Stimulated activated CD4-positive, alpha-beta T cell treated with anti-CD3 and anti-CD28 coated beads, Interleukin-2, amount 100 ng/mL, for 24 hours (primary cell): Measurements from ENCODE around the gene C2CD5.
"Not testable (repeated sequence)": the region's sequence is repeated elsewhere in the genome, so short reads cannot be mapped to it uniquely, and the experiment has no call there.

Experiments
- DNase-seq, 2 donors: peaks; one replicate each; pipeline ENCODE4 v3.0.0-alpha.2; 2020

C2CD5 gene, protein sequence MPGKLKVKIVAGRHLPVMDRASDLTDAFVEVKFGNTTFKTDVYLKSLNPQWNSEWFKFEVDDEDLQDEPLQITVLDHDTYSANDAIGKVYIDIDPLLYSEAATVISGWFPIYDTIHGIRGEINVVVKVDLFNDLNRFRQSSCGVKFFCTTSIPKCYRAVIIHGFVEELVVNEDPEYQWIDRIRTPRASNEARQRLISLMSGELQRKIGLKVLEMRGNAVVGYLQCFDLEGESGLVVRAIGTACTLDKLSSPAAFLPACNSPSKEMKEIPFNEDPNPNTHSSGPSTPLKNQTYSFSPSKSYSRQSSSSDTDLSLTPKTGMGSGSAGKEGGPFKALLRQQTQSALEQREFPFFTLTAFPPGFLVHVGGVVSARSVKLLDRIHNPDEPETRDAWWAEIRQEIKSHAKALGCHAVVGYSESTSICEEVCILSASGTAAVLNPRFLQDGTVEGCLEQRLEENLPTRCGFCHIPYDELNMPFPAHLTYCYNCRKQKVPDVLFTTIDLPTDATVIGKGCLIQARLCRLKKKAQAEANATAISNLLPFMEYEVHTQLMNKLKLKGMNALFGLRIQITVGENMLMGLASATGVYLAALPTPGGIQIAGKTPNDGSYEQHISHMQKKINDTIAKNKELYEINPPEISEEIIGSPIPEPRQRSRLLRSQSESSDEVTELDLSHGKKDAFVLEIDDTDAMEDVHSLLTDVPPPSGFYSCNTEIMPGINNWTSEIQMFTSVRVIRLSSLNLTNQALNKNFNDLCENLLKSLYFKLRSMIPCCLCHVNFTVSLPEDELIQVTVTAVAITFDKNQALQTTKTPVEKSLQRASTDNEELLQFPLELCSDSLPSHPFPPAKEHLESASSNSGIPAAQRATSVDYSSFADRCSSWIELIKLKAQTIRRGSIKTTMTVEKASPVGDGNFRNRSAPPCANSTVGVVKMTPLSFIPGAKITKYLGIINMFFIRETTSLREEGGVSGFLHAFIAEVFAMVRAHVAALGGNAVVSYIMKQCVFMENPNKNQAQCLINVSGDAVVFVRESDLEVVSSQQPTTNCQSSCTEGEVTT

DNA sequence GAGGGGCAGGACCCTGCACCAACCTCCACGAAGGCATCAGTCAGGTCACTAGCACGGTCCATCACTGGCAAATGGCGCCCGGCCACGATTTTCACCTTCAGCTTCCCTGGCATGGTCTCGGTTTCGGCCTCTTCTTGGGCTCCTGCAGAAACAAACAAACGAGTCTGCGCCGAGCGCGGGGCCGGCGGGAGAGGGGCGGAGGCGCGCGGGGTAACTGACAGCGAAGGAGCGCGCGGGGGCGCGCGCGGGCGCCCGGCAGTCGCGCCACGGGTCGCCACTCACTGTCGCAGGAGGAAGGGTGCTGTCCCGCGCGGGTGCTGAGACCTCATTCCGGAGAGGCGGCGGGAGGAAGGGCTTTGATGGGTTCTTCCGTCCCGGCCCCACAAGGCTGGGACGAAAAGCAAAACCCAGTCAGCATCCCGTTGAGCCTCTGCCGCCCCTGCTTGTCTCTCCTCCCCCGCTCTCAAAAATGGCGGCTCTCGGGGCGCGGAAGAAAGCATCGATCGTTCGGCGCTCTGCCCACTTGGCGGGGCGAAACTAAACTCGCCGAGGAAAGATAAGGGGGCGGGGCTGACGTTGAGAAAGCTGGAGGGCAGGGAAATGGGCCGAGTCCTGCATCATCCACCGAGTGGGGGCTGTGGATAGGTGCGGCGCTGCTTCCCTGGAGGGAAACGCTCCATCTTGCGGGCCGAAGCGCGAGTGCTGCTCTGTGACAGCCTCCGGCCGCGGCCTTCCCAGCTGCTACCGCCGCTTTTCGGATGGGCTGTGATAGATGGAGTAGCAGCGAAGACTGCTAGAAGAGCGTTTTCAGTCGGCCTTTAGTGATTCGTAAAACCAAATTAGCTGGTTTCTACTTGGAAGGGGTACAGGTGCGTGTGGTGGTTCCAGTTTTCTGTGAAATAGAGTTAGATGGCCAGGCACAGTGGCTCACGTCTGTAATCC, at the start of gene C2CD5:
TSS of gene C2CD5 (minus strand) at position 505 of the 942 bp plus-strand sequence. CDS start at position 113, 392 bp downstream.
- DNase-seq: peak; percentile 93 to 96

DNA sequence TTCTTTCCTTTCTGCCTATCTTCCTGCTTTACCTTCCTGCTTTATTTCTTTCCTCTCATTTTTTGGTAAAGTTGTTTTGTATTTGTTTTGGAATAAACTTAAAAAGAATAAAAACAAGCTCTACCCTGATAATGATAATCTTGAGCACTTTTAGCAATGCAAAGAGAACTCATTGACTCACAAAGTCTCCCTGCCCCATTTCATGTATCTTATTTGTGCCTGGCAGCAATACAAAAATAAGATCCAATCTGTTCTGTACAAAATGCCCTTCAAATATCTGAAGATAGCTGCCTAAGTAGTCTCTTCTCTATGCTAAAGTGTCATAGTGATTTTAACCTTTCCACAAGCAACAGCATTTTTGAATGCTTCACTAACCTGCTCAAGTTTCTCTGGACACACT, 49.5 kb upstream of the C2CD5 start:
- DNase-seq: no peak

DNA sequence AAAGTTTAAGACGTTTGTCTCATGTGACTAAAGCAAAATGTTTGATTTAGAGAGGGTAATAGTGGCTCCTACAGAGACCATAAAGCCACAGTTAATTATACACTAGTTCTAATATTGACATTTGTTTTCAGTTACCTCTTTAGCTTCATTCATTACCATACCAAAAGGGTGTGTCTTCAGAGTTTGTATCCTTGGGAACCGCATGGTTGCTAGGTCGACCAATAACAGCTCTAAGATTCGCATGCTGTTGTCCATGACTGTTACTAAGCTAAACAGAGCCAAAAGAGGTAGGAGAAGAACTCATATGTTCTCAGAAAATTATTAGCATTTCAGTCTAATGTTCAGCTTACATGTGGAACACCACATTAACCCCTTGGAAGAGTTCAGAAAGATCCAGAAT, 44.5 kb upstream of the C2CD5 start:
- DNase-seq: no peak

DNA sequence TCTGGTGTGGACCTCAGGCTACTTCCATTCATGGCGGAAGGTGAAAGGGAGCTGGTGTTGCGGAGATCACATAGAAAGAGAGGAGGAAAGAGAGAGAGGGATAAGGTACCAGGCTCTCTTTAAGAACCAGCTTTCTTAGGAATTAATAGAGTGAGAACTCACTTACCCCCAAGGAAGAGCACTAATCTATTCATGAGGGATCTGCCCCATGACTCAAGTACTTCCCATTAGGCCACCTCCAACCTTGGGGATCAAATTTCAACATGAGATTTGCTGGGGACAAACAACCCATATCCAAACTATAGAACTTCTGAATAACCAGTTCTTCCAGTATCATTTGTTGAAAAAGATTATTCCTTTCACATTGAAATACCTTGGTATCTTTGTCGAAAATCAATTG, 34.0 kb upstream of the C2CD5 start:
- DNase-seq: no peak

DNA sequence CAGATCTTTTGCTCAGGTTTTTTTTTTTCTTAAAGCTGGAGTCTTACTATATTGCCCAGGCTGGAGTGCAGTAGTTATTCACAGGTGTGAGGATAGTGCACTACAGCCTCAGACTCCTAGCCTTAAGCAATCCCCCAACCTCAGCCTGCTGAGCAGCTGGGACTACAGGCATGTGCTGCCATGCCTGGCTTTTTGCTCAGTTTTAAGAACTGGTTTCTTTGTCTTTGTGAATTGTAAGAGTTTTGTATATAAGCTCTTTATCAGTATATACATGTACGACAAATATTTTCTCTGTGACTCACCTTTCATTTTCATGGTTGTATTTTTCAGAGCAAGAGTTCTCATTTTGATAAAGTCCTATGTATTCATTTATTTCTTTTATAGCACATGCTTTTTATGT, 33.3 kb upstream of the C2CD5 start:
- DNase-seq: no peak

DNA sequence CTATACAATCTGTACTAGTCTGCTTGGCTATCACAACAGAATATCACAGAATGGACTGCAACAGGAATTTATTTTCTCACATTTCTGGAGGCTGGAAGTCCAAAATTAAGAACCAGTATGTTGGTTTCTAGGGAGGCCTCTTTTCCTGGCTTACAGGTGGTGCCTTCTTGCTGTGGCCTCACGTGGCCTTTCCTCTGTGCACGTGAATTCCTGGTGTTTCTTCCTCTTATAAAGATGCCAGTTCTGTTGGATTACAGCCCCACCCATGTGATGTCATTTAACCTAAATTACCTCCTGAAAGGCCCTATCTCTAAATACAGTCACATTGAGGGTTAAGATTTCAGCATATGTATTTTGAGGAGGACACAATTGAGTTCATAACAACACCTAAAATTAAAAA, 32.1 kb upstream of the C2CD5 start:
- no peak for DNase-seq

DNA sequence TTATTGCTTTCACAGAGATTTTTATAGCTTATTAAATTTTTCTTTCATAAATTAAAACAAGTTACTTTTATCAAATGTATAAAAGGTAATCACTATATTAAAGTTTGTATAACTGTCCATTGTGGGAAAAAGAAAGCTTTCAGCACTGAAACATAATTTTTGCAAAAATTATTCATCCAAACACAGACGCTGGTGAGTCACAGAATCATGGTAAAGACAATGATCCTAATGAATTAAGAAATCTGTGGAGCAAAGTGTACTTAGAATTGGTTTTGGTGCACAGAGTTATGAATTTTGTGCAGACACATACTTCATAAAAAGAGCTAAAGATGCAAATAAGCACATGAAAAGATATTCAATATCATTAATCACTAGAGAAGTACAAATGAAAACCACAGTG, 31.7 kb upstream of the C2CD5 start:
- DNase-seq: no peak

DNA sequence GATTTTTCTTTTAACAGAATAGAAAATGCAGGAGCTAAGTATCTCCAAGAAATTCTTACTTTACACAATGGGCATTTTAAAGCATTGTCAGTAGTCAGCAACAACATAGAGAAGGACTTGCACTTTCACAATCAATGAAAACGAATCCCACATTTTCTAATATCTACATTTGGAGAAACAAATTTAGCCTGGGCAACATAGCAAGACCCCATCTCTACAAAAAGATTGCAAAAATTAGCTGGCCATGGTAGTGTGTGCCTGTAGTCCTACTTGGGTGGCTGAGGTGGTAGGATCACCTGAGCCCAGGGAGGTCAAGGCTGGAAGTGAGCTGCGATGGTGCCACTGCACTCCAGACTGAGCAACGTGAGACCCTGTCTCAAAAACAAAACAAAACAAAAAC, 30.6 kb upstream of the C2CD5 start:
- no peak for DNase-seq

DNA sequence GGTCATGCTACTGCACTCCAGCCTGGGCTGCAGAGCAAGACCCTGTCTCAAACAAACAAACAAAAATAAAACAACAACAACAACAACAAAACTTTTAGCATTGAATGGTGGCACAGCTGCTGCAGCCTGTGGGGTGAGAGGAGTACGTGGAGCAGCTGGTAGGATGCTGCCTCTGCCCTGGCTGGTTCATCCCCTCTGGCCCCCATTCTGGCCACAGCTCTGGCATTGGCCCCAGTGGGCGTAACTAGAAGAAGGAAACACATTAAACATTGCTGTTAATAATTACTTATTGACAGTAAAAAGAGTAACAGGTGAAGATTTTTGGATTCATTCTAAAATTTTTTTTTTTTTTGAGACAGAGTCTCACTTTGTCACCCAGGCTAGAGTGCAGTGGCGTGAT, 28.8 kb upstream of the C2CD5 start:
- DNase-seq: no peak

DNA sequence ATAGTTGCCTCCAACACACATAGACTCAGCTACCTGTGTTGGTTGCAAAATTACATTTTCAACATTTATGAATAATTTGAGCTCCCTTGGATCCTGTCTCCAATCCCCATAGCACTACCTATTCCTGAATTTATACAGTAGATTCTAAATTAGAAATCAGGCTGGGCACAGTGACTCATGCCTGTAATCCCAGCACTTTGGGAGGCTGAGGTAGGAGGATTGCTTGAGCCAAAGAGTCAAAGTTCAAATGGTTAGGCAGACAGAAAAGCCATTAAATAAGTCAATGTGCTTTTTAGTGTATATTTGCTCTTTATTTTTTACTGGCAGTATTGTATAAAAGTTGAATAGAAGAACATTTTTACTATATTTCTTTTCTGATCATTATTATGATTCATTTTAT, 24.9 kb upstream of the C2CD5 start:
- DNase-seq: no peak

DNA sequence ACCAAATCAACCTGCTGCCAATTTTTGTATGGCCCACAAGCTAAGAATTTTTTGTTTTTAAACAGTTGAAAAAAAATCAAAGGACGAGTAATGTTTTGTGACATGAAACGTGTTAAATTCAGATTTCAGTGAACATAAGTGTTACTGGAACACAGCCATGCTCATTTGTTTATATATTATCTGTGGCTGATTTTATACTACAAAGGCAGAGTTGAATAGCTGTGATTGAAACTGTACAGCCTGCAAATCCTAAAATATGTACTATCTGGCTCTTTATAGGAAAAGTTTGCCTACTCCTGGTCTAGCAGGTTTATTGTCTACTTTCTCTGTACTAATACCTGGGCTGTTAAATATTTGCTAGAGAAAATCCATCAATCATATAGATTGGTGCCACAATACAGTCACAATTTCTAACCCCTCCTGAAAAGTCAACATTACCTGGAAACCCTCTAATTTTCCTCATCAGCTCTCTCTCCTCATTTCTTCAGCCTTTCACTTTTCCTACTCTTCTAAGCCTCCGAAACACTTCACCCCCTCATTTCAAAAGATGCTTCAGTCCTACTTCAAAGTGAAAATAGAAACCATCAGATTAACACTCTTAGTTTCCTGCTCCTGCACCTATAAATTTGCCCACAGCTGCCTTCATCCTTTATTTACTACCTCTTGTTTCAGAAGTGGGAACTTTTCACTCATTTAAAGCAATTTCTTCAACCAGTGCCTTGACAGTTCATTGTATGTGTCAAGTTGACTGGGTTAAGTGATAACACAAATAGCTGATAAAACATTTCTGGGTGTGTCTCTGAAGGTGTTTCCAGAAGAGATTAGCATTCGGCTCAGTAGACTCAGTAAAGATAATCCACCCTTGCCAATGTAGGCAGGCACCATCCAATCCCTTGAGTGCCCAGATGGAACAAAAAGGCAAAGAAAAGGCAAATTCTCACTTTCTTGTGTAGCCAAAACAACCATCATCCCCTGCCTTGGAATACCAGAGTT, 18.0 kb upstream of the C2CD5 start:
- no peak for DNase-seq

DNA sequence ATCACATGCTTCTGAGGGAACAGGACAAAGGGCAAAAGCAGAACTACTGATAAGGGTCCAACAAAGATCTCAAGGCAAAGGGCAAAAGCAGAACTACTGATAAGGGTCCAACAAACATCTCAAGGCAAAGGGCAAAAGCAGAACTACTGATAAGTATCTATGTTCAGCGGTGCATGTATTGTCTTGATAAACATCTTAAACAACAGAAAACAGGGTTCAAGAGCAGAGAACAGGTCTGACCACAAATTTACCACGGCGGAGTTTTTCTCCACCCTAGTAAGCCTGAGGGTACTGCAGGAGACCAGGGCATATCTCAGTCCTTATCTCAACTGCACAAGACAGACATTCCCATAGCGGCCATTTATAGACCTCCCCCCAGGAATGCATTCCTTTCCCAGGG, 10.4 kb upstream of the C2CD5 start:
- DNase-seq: not testable (repeated sequence)

DNA sequence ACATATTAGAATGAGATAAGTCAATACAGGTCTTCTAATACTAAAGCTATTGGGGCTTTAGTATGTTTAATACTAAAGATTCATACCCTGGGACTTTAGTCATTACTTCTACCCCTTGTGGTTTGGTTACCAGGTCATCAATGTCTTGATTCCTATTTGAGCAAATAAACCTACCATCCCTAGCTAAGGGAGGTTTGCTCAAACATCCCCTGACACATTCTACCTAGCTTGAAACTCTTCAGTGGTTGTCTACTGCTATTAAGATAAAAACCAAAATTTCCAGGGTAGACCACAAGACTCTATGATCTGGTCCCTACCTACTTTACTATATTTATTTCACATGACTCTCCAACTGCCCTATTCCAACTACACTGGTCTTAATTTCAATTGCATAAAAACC, 7.3 kb upstream of the C2CD5 start:
- no peak for DNase-seq

DNA sequence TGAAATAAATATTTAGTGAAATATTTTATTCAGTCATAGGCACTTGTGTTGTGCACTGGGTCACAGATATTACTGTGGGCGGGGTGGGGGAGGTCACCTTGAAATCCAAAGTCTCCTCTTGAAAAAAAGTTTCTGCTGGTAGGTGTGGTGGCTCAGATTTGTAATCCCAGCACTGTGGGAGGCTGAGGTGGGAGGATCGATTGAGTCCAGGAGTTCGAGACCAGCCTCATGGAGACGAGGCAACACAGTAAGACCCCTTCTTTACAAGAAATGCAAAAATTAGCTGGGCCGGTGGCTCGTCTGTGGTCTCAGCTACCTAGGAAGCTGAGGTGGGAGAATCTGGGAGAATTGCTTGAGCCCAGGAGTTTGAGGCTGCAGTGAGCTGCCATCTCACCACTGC, 913 bp upstream of the C2CD5 start:
- DNase-seq: no peak

DNA sequence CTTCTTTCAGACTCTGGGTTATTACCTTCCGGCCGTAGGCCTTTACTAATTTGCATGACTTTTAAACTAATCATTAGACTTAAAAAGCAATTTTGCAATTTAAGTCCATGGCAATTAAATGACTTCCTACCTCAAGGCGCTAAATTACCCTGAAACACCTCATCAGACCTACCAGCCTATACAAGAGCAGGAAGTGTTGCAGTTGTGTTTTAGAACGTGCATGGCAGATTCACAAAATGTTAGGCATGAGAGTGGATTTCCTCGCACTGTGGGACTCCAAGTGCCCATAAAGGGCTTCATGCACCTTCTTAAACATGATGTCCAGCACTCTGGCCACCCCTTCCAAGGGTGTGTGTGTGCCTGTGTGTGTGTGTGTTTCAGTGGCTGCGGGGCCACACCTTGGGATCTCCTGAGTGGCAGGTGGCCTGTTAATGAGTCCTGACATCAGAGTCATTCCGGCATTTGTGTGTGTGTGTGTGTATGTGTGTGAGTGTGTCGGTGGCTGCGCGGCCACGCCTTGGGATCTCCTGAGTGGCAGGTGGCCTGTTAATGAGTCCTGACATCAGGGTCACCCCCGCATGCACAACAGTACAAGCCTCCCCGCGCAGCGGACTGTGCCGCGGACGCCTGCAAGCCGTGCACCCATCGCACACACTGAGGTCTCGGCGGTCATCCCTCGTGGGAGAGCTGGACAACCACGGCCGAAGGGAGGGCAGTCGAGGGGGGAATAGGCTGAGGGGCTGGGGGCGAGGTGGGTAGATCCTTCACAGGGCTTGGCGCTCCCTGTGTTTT, 900 bp downstream of the C2CD5 start:
- DNase-seq: peak; percentile 55 to 61

DNA sequence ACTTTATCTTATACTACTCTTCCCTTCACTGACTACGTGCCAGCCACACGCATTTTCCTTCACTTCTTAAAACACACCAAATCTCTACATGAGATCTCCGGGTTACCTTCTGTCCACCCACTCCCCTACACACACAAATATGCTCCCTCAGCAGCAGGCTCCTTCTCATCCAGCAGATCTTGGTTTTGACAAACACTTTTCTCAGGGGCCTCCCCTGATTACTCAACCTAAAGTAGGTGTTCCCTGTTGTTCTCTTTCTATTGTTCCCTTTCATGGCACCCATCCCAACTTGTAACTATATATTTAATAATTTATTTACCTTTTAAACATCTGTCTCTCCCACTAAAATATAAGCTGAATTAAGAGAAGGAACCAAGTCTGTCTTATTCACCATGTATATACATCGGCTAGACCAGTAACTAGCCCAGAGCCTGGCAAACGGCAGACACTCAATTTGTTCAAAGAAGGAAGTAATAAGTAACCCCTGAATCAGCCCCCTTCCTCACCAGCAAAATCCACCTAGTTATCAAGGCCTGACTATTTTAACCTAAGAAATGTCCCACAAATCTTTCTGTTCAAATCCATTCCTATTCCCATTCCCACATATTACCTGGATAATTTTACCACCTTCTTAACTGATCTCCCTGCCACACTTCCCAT, 2.7 kb downstream of the C2CD5 start:
- no peak for DNase-seq

DNA sequence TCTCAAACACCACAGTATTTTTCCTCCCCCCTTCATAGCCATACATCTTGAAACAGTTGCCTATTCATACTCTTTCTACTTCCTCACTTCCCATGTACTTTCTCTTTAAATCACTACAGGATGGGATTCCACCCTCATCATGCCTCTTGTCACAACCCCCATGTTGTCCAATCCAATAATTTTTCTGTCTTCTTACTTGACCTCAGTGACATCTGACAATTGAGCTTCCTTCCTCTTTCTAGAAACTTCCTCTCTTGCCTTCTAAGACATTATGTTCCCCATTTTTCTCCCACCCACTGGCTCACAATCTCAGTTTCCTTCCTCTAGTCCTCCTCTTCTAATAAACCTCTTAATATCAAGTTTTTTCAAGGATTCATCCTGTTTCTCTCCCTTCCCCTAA, 5.3 kb downstream of the C2CD5 start:
- no peak for DNase-seq

DNA sequence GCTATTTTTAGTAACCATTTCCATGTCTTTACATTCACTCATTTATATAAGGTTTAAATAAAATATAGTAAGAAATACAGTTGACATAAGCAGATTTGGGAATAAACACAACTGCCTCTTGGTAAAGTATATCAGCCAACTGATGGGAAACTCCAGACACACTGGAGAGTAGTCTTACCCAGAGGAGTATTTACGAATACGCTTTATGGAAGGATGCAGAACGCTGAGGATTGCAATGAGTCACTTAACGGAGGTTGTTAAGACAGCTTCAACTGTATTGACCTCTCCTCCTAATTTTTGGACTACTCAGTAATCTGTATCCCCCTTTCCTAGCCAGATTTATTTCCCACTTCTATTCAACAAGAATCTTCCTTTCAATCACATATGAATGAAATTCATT, 6.0 kb downstream of the C2CD5 start:
- DNase-seq: no peak

DNA sequence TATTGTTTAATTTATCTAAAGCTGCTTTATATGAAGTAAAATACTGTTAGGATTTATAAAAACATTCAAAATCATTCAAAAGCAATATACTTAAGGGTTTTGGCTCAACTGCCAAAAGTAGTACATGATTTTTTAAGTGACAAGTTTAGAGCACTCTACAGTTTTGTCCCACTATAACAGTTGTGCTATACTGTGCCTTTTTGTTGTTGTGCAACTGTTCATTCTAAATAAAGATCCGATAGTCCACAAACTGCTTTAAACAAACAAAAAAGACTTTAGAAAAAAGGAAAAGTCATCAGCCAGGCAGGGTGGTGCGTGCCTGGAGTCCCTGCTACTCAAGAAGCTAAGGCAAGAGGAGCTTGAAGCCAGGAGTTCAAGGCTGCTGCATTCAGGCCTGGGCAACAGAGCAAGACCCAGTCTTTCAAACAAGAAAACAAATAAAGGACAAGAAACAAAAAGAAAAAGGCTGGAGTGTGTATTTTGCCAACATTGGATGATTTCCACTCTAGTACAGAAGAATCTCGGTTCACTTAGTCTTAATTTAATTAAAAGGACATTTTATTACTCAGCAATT, 7.3 kb downstream of the C2CD5 start:
- DNase-seq: no peak
